ENCODE results near the gene RPL12. TPM values are rescaled to one million over a fixed set of nuclear protein-coding genes. Genes with fewer than 3 reads are reported as not detected.
"Not testable (repeated sequence)": the region's sequence is repeated elsewhere in the genome, so short reads cannot be mapped to it uniquely, and the experiment has no call there.

Gene RPL12
- polyA plus RNA-seq, 12 donors: 1,755 to 4,728 (median 1,990) TPM

GRCh38 chr9:127482662-127483061, 31.5 kb upstream of the RPL12 start:
- no peak for DNase-seq

- DNase-seq: no peak
Observed at GRCh38 chr9:127479507-127480081, 28.4 kb upstream of the RPL12 start.

GRCh38 chr9:127474592-127474991, 23.4 kb upstream of the RPL12 start:
- DNase-seq: no peak

- DNase-seq: no peak
Observed at GRCh38 chr9:127473932-127474331, 22.7 kb upstream of the RPL12 start.

GRCh38 chr9:127473501-127473900, 22.3 kb upstream of the RPL12 start:
- DNase-seq: no peak

- DNase-seq: no peak
Observed at GRCh38 chr9:127470662-127471061, 19.5 kb upstream of the RPL12 start.

- no peak for DNase-seq
Observed at GRCh38 chr9:127467621-127468020, 16.4 kb upstream of the RPL12 start.

- not testable (repeated sequence) for DNase-seq
Observed at GRCh38 chr9:127466407-127466917, 15.3 kb upstream of the RPL12 start.

- DNase-seq: peak; percentile 16
Observed at GRCh38 chr9:127463911-127464310, 12.7 kb upstream of the RPL12 start.

GRCh38 chr9:127463382-127463781, 12.2 kb upstream of the RPL12 start:
- no peak for DNase-seq

- no peak for DNase-seq
Observed at GRCh38 chr9:127458921-127459320, 7.7 kb upstream of the RPL12 start.

GRCh38 chr9:127457191-127457878, 6.1 kb upstream of the RPL12 start:
- no peak for DNase-seq

- DNase-seq: no peak
Observed at GRCh38 chr9:127455324-127455992, 4.3 kb upstream of the RPL12 start.

GRCh38 chr9:127452691-127453090, 1.5 kb upstream of the RPL12 start:
- peak; percentile 13 for DNase-seq

GRCh38 chr9:127451858-127452656, 851 bp upstream of the RPL12 start:
- no peak for DNase-seq

GRCh38 chr9:127451608-127451857, 327 bp upstream of the RPL12 start:
- DNase-seq: no peak

- peak; percentile 18 for DNase-seq
Observed at GRCh38 chr9:127450243-127450760, 904 bp downstream of the RPL12 start.

- no peak for DNase-seq
Observed at GRCh38 chr9:127449332-127449966, 1.8 kb downstream of the RPL12 start.

- no peak for DNase-seq
Observed at GRCh38 chr9:127448112-127448805, 2.9 kb downstream of the RPL12 start.

GRCh38 chr9:127447416-127448111, 3.6 kb downstream of the RPL12 start:
- no peak for DNase-seq

Data from muscle of arm (tissue), 12 donors.